Epidermal melanocyte (primary cell): ENCODE results near the gene CDC42EP3.

ENCODE experiments used
- DNase-seq: peaks from one replicate; pipeline ENCODE4 v3.0.0; 2011; ENCODE audit warnings: low spot score; ENCODE audit not compliant: insufficient read length

The CDC42EP3 gene

GRCh38 chr2:37683921-37684780 lies 12.7 kb upstream of the CDC42EP3 start:
- DNase-seq, result no peak

GRCh38 chr2:37683241-37683640 lies 11.8 kb upstream of the CDC42EP3 start:
- no peak for DNase-seq

GRCh38 chr2:37682473-37682872 lies 11.0 kb upstream of the CDC42EP3 start:
- no peak for DNase-seq

- no peak for DNase-seq
These were observed 10.1 kb upstream of the CDC42EP3 start for GRCh38 chr2:37681587-37681986.

GRCh38 chr2:37679072-37679695 lies 7.7 kb upstream of the CDC42EP3 start:
- DNase-seq, result no peak

GRCh38 chr2:37676274-37676673 lies 4.8 kb upstream of the CDC42EP3 start:
- no peak for DNase-seq

GRCh38 chr2:37674946-37675345 lies 3.5 kb upstream of the CDC42EP3 start:
- no peak for DNase-seq

GRCh38 chr2:37672870-37673184 lies 1.4 kb upstream of the CDC42EP3 start:
- no peak for DNase-seq

- DNase-seq, result peak; percentile 89
These were observed 845 bp upstream of the CDC42EP3 start for GRCh38 chr2:37672104-37672869.

- no peak for DNase-seq
These were observed 318 bp upstream of the CDC42EP3 start for GRCh38 chr2:37671816-37672103.

- no peak for DNase-seq
These were observed 949 bp downstream of the CDC42EP3 start for GRCh38 chr2:37670378-37671008.

GRCh38 chr2:37669446-37669845 lies 2.0 kb downstream of the CDC42EP3 start:
- DNase-seq, result no peak

GRCh38 chr2:37667704-37668103 lies 3.7 kb downstream of the CDC42EP3 start:
- DNase-seq, result no peak

GRCh38 chr2:37666772-37667171 lies 4.7 kb downstream of the CDC42EP3 start:
- no peak for DNase-seq

- DNase-seq, result no peak
These were observed 5.7 kb downstream of the CDC42EP3 start for GRCh38 chr2:37665604-37666362.

- no peak for DNase-seq
These were observed 6.4 kb downstream of the CDC42EP3 start for GRCh38 chr2:37665043-37665442.

- no peak for DNase-seq
These were observed 7.2 kb downstream of the CDC42EP3 start for GRCh38 chr2:37664231-37664643.

- no peak for DNase-seq
These were observed 8.1 kb downstream of the CDC42EP3 start for GRCh38 chr2:37663390-37663789.

GRCh38 chr2:37659723-37660122 lies 11.7 kb downstream of the CDC42EP3 start:
- DNase-seq, result no peak

GRCh38 chr2:37658682-37659081 lies 12.8 kb downstream of the CDC42EP3 start:
- DNase-seq, result no peak

GRCh38 chr2:37657471-37657870 lies 14.0 kb downstream of the CDC42EP3 start:
- DNase-seq, result no peak
